HepG2 (cell line): ENCODE results near the gene NEK5. TPM values are rescaled to one million over a fixed set of nuclear protein-coding genes. Genes with fewer than 3 reads are reported as not detected.

Experiments
- EHMT2 ChIP-seq: fragments of 200-600 bp; sonication (generic); IDR thresholded peaks from 2 replicates; pipeline ENCODE4 v1.7.0; 2017; ENCODE audit warnings: antibody characterized with exemption, low read depth, low read length, borderline replicate concordance
- PAWR ChIP-seq: sonication (generic); formaldehyde crosslinking; IDR thresholded peaks from 2 replicates; pipeline ENCODE4 v1.4.0; 2020; ENCODE audit warnings: missing genetic modification reagents, mild to moderate bottlenecking, borderline replicate concordance
- RAD21 ChIP-seq: fragments of 450-650 bp; formaldehyde crosslinking; IDR thresholded peaks from 2 replicates; pipeline ENCODE4 v1.5.0; 2020; ENCODE audit warnings: mild to moderate bottlenecking
- ZBTB40 ChIP-seq, 2 experiments: fragments of 450-650 bp in 1 of 2; sonication (generic) in 1 of 2; formaldehyde crosslinking in 1 of 2; IDR thresholded peaks; 2 replicates each; pipeline versions ENCODE4 v1.6.1 to v1.8.0; 2016 to 2022; ENCODE audit warnings: antibody characterized with exemption in 1 of 2, mild to moderate bottlenecking in 1 of 2, missing genetic modification reagents in 1 of 2
- ZNF44 ChIP-seq: sonication (generic); formaldehyde crosslinking; IDR thresholded peaks from 2 replicates; pipeline ENCODE4 v1.5.1; 2020; ENCODE audit warnings: mild to moderate bottlenecking, missing genetic modification reagents
- polyA plus RNA-seq, 8 experiments: library from polyadenylated mRNA; depleted of rRNA in 3 of 8; stranded (reverse) in 7 of 8; unstranded in 1 of 8; fragments of >200 nt; fragmentation: Illumina TruSeq in 4 of 8; extraction: Trizol in 4 of 8; gene quantifications; 2 replicates each; pipeline versions ENCODE4 v1.2.1 to v1.2.3, GENCODE V29; 2011 to 2016; ENCODE audit warnings: low read depth in 4 of 8, missing spikeins in 1 of 8, mixed read lengths in 1 of 8; ENCODE audit not compliant: insufficient read depth in 1 of 8
- total RNA-seq, 5 experiments: library from RNA; depleted of rRNA; stranded (reverse); fragments of >200 nt; fragmentation: Illumina TruSeq; extraction: Trizol; gene quantifications; 2 replicates each; pipeline ENCODE4 v1.2.3, GENCODE V29; 2016; ENCODE audit warnings: low read depth in 1 of 5
- TF ChIP-seq, protein P1 (sequence below): sonication (generic); formaldehyde crosslinking; IDR thresholded peaks from 2 replicates; pipeline ENCODE4 v1.4.0; 2020; ENCODE audit warnings: mild to moderate bottlenecking, low read depth, missing genetic modification reagents
- TF ChIP-seq, protein P2 (sequence below): sonication (generic); formaldehyde crosslinking; conservative IDR thresholded peaks from 2 replicates; pipeline ENCODE4 v1.5.0; 2020; ENCODE audit warnings: missing genetic modification reagents
- TF ChIP-seq, protein P3 (sequence below): sonication (generic); formaldehyde crosslinking; IDR thresholded peaks from 2 replicates; pipeline ENCODE4 v1.5.0; 2020; ENCODE audit warnings: missing genetic modification reagents

The NEK5 gene
- total and polyA plus RNA-seq, 2 of the 13 experiments (the other 11 are each of a cell fraction or from before 2014, with no cell fraction given) = 0.12 to 0.22 TPM

DNA sequence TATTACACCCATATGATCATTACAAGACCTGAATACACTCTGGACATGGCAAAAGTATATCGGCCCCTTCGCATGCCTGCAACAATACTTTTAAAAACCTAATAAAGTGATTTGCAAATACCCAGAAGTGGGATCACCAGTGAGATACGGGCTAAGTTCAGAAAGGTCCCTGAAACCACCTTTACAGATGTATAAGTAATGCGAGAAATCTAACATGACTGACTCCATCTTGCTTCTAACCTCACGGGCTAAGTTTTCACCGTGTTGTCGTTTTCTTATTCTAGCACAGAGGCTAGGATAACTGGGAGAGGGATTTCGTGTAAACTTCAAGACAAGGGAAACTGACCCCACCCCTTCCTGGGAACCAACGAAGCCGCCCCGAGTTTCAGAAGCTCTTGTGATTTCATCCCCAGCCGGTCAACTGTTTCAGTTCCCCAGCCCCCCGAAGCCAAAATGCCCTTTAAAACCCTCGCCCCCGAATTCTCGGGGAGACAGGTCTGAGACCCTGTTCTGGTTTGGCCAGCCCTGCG is 29.8 kb upstream of the NEK5 start (continued):
- TF ChIP-seq, protein P1, sequence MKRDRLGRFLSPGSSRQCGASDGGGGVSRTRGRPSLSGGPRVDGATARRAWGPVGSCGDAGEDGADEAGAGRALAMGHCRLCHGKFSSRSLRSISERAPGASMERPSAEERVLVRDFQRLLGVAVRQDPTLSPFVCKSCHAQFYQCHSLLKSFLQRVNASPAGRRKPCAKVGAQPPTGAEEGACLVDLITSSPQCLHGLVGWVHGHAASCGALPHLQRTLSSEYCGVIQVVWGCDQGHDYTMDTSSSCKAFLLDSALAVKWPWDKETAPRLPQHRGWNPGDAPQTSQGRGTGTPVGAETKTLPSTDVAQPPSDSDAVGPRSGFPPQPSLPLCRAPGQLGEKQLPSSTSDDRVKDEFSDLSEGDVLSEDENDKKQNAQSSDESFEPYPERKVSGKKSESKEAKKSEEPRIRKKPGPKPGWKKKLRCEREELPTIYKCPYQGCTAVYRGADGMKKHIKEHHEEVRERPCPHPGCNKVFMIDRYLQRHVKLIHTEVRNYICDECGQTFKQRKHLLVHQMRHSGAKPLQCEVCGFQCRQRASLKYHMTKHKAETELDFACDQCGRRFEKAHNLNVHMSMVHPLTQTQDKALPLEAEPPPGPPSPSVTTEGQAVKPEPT (CRISPR knock-in tag) = 0 out of 2 replicates have a peak, but pooled peaks have one; percentile 13
- no peak for TF ChIP-seq ZBTB40 (IDR thresholded peaks at IDR 0.05)
- TF ChIP-seq ZBTB40 (CRISPR knock-in tag; IDR thresholded peaks at IDR 0.05) = no peak
- 0 out of 2 replicates have a peak, but pooled peaks have one; percentile 25 for TF ChIP-seq RAD21 (CRISPR knock-in tag)
- no peak for TF ChIP-seq EHMT2
- TF ChIP-seq, protein P2, sequence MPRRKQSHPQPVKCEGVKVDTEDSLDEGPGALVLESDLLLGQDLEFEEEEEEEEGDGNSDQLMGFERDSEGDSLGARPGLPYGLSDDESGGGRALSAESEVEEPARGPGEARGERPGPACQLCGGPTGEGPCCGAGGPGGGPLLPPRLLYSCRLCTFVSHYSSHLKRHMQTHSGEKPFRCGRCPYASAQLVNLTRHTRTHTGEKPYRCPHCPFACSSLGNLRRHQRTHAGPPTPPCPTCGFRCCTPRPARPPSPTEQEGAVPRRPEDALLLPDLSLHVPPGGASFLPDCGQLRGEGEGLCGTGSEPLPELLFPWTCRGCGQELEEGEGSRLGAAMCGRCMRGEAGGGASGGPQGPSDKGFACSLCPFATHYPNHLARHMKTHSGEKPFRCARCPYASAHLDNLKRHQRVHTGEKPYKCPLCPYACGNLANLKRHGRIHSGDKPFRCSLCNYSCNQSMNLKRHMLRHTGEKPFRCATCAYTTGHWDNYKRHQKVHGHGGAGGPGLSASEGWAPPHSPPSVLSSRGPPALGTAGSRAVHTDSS = no peak
- TF ChIP-seq PAWR (CRISPR knock-in tag) = no peak
- TF ChIP-seq, protein P3, sequence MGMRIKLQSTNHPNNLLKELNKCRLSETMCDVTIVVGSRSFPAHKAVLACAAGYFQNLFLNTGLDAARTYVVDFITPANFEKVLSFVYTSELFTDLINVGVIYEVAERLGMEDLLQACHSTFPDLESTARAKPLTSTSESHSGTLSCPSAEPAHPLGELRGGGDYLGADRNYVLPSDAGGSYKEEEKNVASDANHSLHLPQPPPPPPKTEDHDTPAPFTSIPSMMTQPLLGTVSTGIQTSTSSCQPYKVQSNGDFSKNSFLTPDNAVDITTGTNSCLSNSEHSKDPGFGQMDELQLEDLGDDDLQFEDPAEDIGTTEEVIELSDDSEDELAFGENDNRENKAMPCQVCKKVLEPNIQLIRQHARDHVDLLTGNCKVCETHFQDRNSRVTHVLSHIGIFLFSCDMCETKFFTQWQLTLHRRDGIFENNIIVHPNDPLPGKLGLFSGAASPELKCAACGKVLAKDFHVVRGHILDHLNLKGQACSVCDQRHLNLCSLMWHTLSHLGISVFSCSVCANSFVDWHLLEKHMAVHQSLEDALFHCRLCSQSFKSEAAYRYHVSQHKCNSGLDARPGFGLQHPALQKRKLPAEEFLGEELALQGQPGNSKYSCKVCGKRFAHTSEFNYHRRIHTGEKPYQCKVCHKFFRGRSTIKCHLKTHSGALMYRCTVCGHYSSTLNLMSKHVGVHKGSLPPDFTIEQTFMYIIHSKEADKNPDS (CRISPR knock-in tag) = no peak
- no peak for TF ChIP-seq ZNF44 (CRISPR knock-in tag)
